Retinal pigment epithelial cell (primary cell): ENCODE data around the gene TEX22.

Experiments
- DNase-seq: peaks from one replicate; pipeline ENCODE4 v3.0.0-alpha.2; 2010; ENCODE audit warnings: low read depth
- H3K4me3 ChIP-seq: 2 replicates; pipeline ENCODE4 v1.5.1; 2011; ENCODE audit warnings: mild to moderate bottlenecking, low read length, control low read depth, moderate library complexity
- CTCF ChIP-seq: conservative IDR thresholded peaks from 2 replicates; pipeline ENCODE4 v1.5.1; 2011; ENCODE audit warnings: low read depth, low read length, control low read depth, inconsistent platforms

TEX22 gene

DNA sequence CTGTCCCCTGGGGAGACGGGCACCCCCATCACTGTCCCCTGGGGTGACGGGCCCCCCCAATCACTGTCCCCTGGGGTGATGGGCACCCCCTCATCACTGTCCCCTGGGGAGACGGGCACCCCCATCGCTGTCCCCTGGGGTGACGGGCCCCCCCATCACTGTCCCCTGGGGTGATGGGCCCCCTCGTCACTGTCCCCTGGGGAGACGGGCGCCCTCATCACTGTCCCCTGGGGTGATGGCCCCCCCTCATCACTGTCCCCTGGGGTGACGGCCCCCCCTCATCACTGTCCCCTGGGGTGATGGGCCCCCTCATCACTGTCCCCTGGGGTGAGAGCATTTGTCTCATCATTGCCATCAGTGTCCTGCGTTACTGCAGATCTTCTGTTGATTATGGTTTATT, 45.2 kb upstream of the TEX22 start:
- DNase-seq, result no peak
- TF ChIP-seq CTCF, result no peak
- no peak overlapping the region for H3K4me3 ChIP-seq

DNA sequence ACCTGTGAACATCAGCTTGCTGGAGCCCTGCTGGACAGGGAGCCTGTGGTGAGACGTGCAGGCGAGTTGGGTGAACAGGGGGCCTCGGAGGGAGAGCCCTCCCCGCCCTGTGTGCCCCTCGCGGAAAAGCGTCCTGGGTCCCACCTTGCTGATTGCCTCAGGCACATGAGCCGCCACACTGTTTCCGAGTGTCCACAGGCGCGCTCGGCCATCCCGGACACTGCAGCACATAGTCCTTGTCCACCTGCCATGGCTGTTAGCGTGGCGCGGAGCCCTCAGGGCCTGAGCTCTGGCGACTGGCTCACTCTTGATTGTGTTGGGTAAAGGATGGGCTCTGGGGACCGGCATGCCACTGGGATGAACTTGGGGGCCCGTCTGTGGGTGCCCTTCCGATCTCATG, 43.8 kb upstream of the TEX22 start:
- no peak overlapping the region for H3K4me3 ChIP-seq
- DNase-seq, result no peak
- TF ChIP-seq CTCF, result no peak

DNA sequence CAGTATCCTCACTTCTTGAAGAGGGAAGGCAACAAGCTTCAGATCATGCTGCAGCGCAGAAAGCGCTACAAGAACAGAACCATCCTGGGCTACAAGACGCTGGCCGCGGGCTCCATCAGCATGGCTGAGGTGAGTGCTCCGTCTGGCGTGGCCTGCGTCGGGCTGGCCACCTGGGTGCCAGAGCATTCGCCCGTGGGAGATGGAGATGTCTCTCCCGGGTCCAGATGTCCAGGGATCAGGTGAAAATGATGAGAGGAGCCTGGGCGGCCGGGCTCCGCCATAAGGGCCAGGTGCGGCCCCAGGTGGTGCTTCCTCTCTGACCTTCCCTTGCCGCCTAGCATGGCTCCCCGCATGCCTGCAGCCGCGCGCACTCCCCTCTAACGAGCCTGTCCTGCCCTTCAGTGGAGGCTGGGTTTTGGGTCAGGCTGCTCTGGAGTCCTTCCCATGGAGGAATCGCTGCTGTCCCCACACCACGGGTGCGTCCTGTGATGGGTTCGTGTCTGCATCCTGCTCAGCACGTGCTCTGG, 43.2 kb upstream of the TEX22 start:
- TF ChIP-seq CTCF, result no peak
- no peak for DNase-seq

GRCh38 chr14:105355850-105356604, 42.3 kb upstream of the TEX22 start:
- no peak overlapping the region for H3K4me3 ChIP-seq
- TF ChIP-seq CTCF, result no peak
- no peak for DNase-seq

More for the DNA sequence above, 43.2 kb upstream of the TEX22 start:
- H3K4me3 ChIP-seq, result no peak overlapping the region

DNA sequence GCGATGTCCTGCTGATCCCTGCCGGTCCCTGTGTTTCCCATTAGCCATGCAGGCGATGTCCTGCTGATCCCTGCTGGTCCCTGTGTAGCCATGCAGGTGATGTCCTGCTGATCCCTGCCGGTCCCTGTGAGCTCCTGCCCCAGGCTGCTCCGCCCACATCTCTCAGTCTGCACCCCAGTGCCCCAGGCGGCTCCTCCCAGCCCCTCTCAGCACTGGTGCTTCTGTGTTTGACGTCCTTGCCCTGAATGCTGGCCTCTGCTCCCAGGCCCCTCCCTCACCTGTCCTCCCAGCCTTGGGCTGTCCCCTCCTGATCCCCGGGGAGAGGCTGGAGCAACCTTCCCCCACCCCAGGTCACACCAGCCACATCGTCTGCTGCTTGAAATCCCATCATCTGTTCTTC, 41.4 kb upstream of the TEX22 start:
- DNase-seq, result no peak
- no peak overlapping the region for H3K4me3 ChIP-seq
- TF ChIP-seq CTCF, result no peak

GRCh38 chr14:105357626-105358025, 40.7 kb upstream of the TEX22 start:
- TF ChIP-seq CTCF, result no peak
- no peak overlapping the region for H3K4me3 ChIP-seq
- DNase-seq, result no peak
